Liver (tissue), 3 donors: ENCODE results near the gene PELI1.
"Not testable (repeated sequence)": the region's sequence is repeated elsewhere in the genome, so short reads cannot be mapped to it uniquely, and the experiment has no call there.

Experiments
- EGR1 ChIP-seq, 2 donors: IDR thresholded peaks; 2 replicates each; pipeline ENCODE4 v1.6.1; 2016 to 2018; ENCODE audit warnings: antibody characterized with exemption in 2 of 2, low read depth in 2 of 2
- FOXA1 ChIP-seq: IDR thresholded peaks from 2 replicates; pipeline ENCODE4 v1.6.1; 2016; ENCODE audit warnings: antibody characterized with exemption
- GABPA ChIP-seq, 2 donors: IDR thresholded peaks in 1 of 2; conservative IDR thresholded peaks in 1 of 2; 2 replicates each; pipeline ENCODE4 v1.6.1; 2016; ENCODE audit warnings: antibody characterized with exemption in 2 of 2, mild to moderate bottlenecking in 1 of 2, moderate library complexity in 1 of 2
- JUND ChIP-seq, 2 donors: IDR thresholded peaks; 2 replicates each; pipeline ENCODE4 v1.6.1; 2016; ENCODE audit warnings: antibody characterized with exemption in 2 of 2
- RAD21 ChIP-seq, 2 donors: IDR thresholded peaks; 2 replicates each; pipeline ENCODE4 v1.6.1; 2016; ENCODE audit warnings: antibody characterized with exemption in 2 of 2, mild to moderate bottlenecking in 2 of 2
- RXRA ChIP-seq, 2 donors: IDR thresholded peaks; 2 replicates each; pipeline ENCODE4 v1.6.1; 2017 to 2018; ENCODE audit warnings: antibody characterized with exemption in 2 of 2, mild to moderate bottlenecking in 1 of 2
- SP1 ChIP-seq: IDR thresholded peaks from 2 replicates; pipeline ENCODE4 v1.6.1; 2018; ENCODE audit warnings: antibody characterized with exemption, mild to moderate bottlenecking
- TAF1 ChIP-seq: conservative IDR thresholded peaks from 2 replicates; pipeline ENCODE4 v1.6.1; 2016; ENCODE audit warnings: antibody characterized with exemption, mild to moderate bottlenecking
- YY1 ChIP-seq: IDR thresholded peaks from 2 replicates; pipeline ENCODE4 v1.6.1; 2016; ENCODE audit warnings: antibody characterized with exemption, mild to moderate bottlenecking
- TF ChIP-seq, protein P1 (sequence below): fragments of 150-350 bp; IDR thresholded peaks from 2 replicates; pipeline ENCODE4 v1.5.1; 2017; ENCODE audit warnings: improper control_type of control experiment, low read depth, low read length; ENCODE audit not compliant: missing input control
- TF ChIP-seq, protein P2 (sequence below): IDR thresholded peaks from 2 replicates; pipeline ENCODE4 v1.6.1; 2016; ENCODE audit warnings: antibody characterized with exemption
- TF ChIP-seq, protein P3 (sequence below): IDR thresholded peaks from 2 replicates; pipeline ENCODE4 v1.6.1; 2016; ENCODE audit warnings: antibody characterized with exemption
- TF ChIP-seq, protein P4 (sequence below): IDR thresholded peaks from 2 replicates; pipeline ENCODE4 v1.6.1; 2016; ENCODE audit warnings: antibody characterized with exemption
- TF ChIP-seq, protein P5 (sequence below): IDR thresholded peaks from 2 replicates; pipeline ENCODE4 v1.6.1; 2016; ENCODE audit warnings: antibody characterized with exemption, mild to moderate bottlenecking
- donor health status: healthy.
- donor health status: healthy.

DNA sequence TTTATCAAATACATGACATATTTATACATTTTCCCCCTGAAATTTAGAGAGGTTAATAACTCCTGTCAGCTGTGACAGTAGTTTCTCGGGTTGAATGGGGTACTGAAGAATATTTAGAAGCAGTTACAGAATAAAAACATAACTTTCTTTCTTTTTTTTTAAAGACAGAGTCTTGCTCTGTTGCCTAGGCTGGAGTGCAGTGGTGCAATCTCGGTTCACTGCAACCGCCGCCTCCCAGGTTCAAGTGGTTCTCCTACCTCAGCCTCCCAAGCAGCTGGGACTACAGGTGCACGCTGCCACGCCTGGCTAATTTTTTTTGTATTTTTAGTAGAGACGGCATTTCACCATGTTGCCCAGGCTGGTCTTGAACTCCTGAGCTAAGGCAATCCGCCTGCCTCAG is 43.6 kb downstream of the PELI1 start:
- TF ChIP-seq, protein P1, sequence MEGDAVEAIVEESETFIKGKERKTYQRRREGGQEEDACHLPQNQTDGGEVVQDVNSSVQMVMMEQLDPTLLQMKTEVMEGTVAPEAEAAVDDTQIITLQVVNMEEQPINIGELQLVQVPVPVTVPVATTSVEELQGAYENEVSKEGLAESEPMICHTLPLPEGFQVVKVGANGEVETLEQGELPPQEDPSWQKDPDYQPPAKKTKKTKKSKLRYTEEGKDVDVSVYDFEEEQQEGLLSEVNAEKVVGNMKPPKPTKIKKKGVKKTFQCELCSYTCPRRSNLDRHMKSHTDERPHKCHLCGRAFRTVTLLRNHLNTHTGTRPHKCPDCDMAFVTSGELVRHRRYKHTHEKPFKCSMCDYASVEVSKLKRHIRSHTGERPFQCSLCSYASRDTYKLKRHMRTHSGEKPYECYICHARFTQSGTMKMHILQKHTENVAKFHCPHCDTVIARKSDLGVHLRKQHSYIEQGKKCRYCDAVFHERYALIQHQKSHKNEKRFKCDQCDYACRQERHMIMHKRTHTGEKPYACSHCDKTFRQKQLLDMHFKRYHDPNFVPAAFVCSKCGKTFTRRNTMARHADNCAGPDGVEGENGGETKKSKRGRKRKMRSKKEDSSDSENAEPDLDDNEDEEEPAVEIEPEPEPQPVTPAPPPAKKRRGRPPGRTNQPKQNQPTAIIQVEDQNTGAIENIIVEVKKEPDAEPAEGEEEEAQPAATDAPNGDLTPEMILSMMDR: not testable (repeated sequence)
- TF ChIP-seq TAF1; EGR1 (IDR thresholded peaks at IDR 0.05; ENCODE audit: low read depth in 2 of 2); GABPA (IDR thresholded peaks at IDR 0.05 in 1 of 2, conservative IDR thresholded peaks at IDR 0.05 in 1 of 2); RXRA (IDR thresholded peaks at IDR 0.05); RAD21 (IDR thresholded peaks at IDR 0.05); YY1; JUND (IDR thresholded peaks at IDR 0.05); FOXA1; SP1: not testable (repeated sequence)
- TF ChIP-seq, protein P2, sequence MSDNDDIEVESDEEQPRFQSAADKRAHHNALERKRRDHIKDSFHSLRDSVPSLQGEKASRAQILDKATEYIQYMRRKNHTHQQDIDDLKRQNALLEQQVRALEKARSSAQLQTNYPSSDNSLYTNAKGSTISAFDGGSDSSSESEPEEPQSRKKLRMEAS: not testable (repeated sequence)
- TF ChIP-seq, protein P3, sequence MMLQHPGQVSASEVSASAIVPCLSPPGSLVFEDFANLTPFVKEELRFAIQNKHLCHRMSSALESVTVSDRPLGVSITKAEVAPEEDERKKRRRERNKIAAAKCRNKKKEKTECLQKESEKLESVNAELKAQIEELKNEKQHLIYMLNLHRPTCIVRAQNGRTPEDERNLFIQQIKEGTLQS: not testable (repeated sequence)
- TF ChIP-seq, protein P4, sequence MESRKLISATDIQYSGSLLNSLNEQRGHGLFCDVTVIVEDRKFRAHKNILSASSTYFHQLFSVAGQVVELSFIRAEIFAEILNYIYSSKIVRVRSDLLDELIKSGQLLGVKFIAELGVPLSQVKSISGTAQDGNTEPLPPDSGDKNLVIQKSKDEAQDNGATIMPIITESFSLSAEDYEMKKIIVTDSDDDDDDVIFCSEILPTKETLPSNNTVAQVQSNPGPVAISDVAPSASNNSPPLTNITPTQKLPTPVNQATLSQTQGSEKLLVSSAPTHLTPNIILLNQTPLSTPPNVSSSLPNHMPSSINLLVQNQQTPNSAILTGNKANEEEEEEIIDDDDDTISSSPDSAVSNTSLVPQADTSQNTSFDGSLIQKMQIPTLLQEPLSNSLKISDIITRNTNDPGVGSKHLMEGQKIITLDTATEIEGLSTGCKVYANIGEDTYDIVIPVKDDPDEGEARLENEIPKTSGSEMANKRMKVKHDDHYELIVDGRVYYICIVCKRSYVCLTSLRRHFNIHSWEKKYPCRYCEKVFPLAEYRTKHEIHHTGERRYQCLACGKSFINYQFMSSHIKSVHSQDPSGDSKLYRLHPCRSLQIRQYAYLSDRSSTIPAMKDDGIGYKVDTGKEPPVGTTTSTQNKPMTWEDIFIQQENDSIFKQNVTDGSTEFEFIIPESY: not testable (repeated sequence)
- TF ChIP-seq, protein P5, sequence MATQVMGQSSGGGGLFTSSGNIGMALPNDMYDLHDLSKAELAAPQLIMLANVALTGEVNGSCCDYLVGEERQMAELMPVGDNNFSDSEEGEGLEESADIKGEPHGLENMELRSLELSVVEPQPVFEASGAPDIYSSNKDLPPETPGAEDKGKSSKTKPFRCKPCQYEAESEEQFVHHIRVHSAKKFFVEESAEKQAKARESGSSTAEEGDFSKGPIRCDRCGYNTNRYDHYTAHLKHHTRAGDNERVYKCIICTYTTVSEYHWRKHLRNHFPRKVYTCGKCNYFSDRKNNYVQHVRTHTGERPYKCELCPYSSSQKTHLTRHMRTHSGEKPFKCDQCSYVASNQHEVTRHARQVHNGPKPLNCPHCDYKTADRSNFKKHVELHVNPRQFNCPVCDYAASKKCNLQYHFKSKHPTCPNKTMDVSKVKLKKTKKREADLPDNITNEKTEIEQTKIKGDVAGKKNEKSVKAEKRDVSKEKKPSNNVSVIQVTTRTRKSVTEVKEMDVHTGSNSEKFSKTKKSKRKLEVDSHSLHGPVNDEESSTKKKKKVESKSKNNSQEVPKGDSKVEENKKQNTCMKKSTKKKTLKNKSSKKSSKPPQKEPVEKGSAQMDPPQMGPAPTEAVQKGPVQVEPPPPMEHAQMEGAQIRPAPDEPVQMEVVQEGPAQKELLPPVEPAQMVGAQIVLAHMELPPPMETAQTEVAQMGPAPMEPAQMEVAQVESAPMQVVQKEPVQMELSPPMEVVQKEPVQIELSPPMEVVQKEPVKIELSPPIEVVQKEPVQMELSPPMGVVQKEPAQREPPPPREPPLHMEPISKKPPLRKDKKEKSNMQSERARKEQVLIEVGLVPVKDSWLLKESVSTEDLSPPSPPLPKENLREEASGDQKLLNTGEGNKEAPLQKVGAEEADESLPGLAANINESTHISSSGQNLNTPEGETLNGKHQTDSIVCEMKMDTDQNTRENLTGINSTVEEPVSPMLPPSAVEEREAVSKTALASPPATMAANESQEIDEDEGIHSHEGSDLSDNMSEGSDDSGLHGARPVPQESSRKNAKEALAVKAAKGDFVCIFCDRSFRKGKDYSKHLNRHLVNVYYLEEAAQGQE: not testable (repeated sequence)
